Measurements from ENCODE around the gene EI24.
A peak's percentile ranks its signal among the peaks of the same experiment; 100 is the strongest.

The EI24 gene

GRCh38 chr11:125583496-125583895 is 14.2 kb downstream of the EI24 start:
- H3K4me2 ChIP-seq (ENCODE audit: low read length): no peak overlapping the region
- no peak overlapping the region for H3K18ac ChIP-seq (ENCODE audit: low read length)
- H3K9ac ChIP-seq (ENCODE audit: low read length): no peak overlapping the region
- WGBS (ENCODE audit: extremely low coverage, insufficient coverage, low lambda C conversion rate): no CpG with 5 or more reads among the region's 11 CpGs
- no peak overlapping the region for H4K8ac ChIP-seq (ENCODE audit: low read depth, low read length)
- H3K56ac ChIP-seq (ENCODE audit: low read length): no peak overlapping the region
- H3K4me1 ChIP-seq (ENCODE audit: control insufficient read depth, low read depth, low read length): no peaks in the 10 kb centered on the region
- no peak overlapping the region for H3K4ac ChIP-seq (ENCODE audit: low read depth, low read length)
- H3K27ac ChIP-seq (ENCODE audit: low read depth, low read length): no peak overlapping the region
- H2BK5ac ChIP-seq (ENCODE audit: low read length): no peak overlapping the region
- H4K5ac ChIP-seq (ENCODE audit: low read length): no peak overlapping the region
- no peak overlapping the region for H2BK120ac ChIP-seq (ENCODE audit: low read depth, low read length)
- H3K4me3 ChIP-seq (ENCODE audit: low read length): no peak overlapping the region
- no peaks in the 10 kb centered on the region for H3K79me1 ChIP-seq (ENCODE audit: low read length)
- H3K36me3 ChIP-seq (ENCODE audit: control insufficient read depth, insufficient read depth, low read length): peaks cover 10% of the 10 kb centered on the region
- DNase-seq: no peak
- no peak overlapping the region for H2BK15ac ChIP-seq (replicated peaks; ENCODE audit: low read depth)
- H3K23ac ChIP-seq (ENCODE audit: low read length): no peak overlapping the region
- H2AK5ac ChIP-seq (ENCODE audit: low read length): no peak overlapping the region
- H3K79me2 ChIP-seq (ENCODE audit: control insufficient read depth, insufficient read depth, low read length): no peaks in the 10 kb centered on the region
- H3K27me3 ChIP-seq (ENCODE audit: insufficient read depth, low read length, poor library complexity): no peaks in the 10 kb centered on the region

GRCh38 chr11:125585487-125585886 is 16.2 kb downstream of the EI24 start:
- no peaks in the 10 kb centered on the region for H3K79me2 ChIP-seq (ENCODE audit: control insufficient read depth, insufficient read depth, low read length)
- no peak overlapping the region for H4K8ac ChIP-seq (ENCODE audit: low read depth, low read length)
- H3K27me3 ChIP-seq (ENCODE audit: insufficient read depth, low read length, poor library complexity): no peaks in the 10 kb centered on the region
- no peaks in the 10 kb centered on the region for H3K79me1 ChIP-seq (ENCODE audit: low read length)
- no peak overlapping the region for H2AK5ac ChIP-seq (ENCODE audit: low read length)
- DNase-seq: no peak
- H3K4ac ChIP-seq (ENCODE audit: low read depth, low read length): no peak overlapping the region
- WGBS (ENCODE audit: extremely low coverage, insufficient coverage, low lambda C conversion rate): 100% methylated on average over 1 of the region's 1 CpG
- no peak overlapping the region for H2BK5ac ChIP-seq (ENCODE audit: low read length)
- H3K4me1 ChIP-seq (ENCODE audit: control insufficient read depth, low read depth, low read length): no peaks in the 10 kb centered on the region
- H3K18ac ChIP-seq (ENCODE audit: low read length): no peak overlapping the region
- no peak overlapping the region for H3K9ac ChIP-seq (ENCODE audit: low read length)
- H2BK120ac ChIP-seq (ENCODE audit: low read depth, low read length): no peak overlapping the region
- no peak overlapping the region for H4K5ac ChIP-seq (ENCODE audit: low read length)
- no peak overlapping the region for H3K56ac ChIP-seq (ENCODE audit: low read length)
- peaks cover 1% of the 10 kb centered on the region for H3K36me3 ChIP-seq (ENCODE audit: control insufficient read depth, insufficient read depth, low read length)
- no peak overlapping the region for H3K23ac ChIP-seq (ENCODE audit: low read length)
- no peak overlapping the region for H3K27ac ChIP-seq (ENCODE audit: low read depth, low read length)
- H2BK15ac ChIP-seq (replicated peaks; ENCODE audit: low read depth): no peak overlapping the region
- no peak overlapping the region for H3K4me3 ChIP-seq (ENCODE audit: low read length)
- no peak overlapping the region for H3K4me2 ChIP-seq (ENCODE audit: low read length)

GRCh38 chr11:125586623-125587022 is 17.3 kb downstream of the EI24 start:
- Histone ChIP-seq H2AK5ac (ENCODE audit: low read length) (no peak overlapping the region), H2BK120ac (ENCODE audit: low read depth, low read length) (no peak overlapping the region), H3K27me3 (ENCODE audit: insufficient read depth, low read length, poor library complexity) (no peaks in the 10 kb centered on the region), H3K36me3 (ENCODE audit: control insufficient read depth, insufficient read depth, low read length) (peaks cover 1% of the 10 kb centered on the region), H3K56ac (ENCODE audit: low read length) (no peak overlapping the region), H3K4me3 (ENCODE audit: low read length) (no peak overlapping the region), H4K5ac (ENCODE audit: low read length) (no peak overlapping the region), H4K8ac (ENCODE audit: low read depth, low read length) (no peak overlapping the region), H3K4me1 (ENCODE audit: control insufficient read depth, low read depth, low read length) (peaks cover 2% of the 10 kb centered on the region), H3K27ac (ENCODE audit: low read depth, low read length) (no peak overlapping the region), H2BK15ac (replicated peaks; ENCODE audit: low read depth) (no peak overlapping the region), H3K23ac (ENCODE audit: low read length) (no peak overlapping the region), H3K9ac (ENCODE audit: low read length) (no peak overlapping the region), H3K79me1 (ENCODE audit: low read length) (peaks cover 1% of the 10 kb centered on the region), H3K4me2 (ENCODE audit: low read length) (no peak overlapping the region), H3K18ac (ENCODE audit: low read length) (no peak overlapping the region), H3K79me2 (ENCODE audit: control insufficient read depth, insufficient read depth, low read length) (no peaks in the 10 kb centered on the region), H2BK5ac (ENCODE audit: low read length) (no peak overlapping the region), H3K4ac (ENCODE audit: low read depth, low read length) (no peak overlapping the region)
- no peak for DNase-seq
- no CpG with 5 or more reads among the region's 3 CpGs for WGBS (ENCODE audit: extremely low coverage, insufficient coverage, low lambda C conversion rate)

- H2BK120ac ChIP-seq (ENCODE audit: low read depth, low read length): no peak overlapping the region
- H2BK15ac ChIP-seq (replicated peaks; ENCODE audit: low read depth): no peak overlapping the region
- H3K4ac ChIP-seq (ENCODE audit: low read depth, low read length): no peak overlapping the region
- no peak for DNase-seq
- H3K56ac ChIP-seq (ENCODE audit: low read length): no peak overlapping the region
- H3K36me3 ChIP-seq (ENCODE audit: control insufficient read depth, insufficient read depth, low read length): peaks cover 1% of the 10 kb centered on the region
- H3K4me2 ChIP-seq (ENCODE audit: low read length): no peak overlapping the region
- H3K79me1 ChIP-seq (ENCODE audit: low read length): peaks cover 3% of the 10 kb centered on the region
- no peak overlapping the region for H2BK5ac ChIP-seq (ENCODE audit: low read length)
- H3K79me2 ChIP-seq (ENCODE audit: control insufficient read depth, insufficient read depth, low read length): no peaks in the 10 kb centered on the region
- H3K4me3 ChIP-seq (ENCODE audit: low read length): no peak overlapping the region
- H3K27ac ChIP-seq (ENCODE audit: low read depth, low read length): no peak overlapping the region
- H4K8ac ChIP-seq (ENCODE audit: low read depth, low read length): no peak overlapping the region
- no peaks in the 10 kb centered on the region for H3K27me3 ChIP-seq (ENCODE audit: insufficient read depth, low read length, poor library complexity)
- no peak overlapping the region for H3K23ac ChIP-seq (ENCODE audit: low read length)
- H4K5ac ChIP-seq (ENCODE audit: low read length): no peak overlapping the region
- WGBS (ENCODE audit: extremely low coverage, insufficient coverage, low lambda C conversion rate): no CpG with 5 or more reads among the region's 1 CpG
- H3K4me1 ChIP-seq (ENCODE audit: control insufficient read depth, low read depth, low read length): peaks cover 2% of the 10 kb centered on the region
- H3K9ac ChIP-seq (ENCODE audit: low read length): no peak overlapping the region
- no peak overlapping the region for H2AK5ac ChIP-seq (ENCODE audit: low read length)
- H3K18ac ChIP-seq (ENCODE audit: low read length): no peak overlapping the region
Measured at GRCh38 chr11:125587480-125587879, 18.2 kb downstream of the EI24 start.

- Histone ChIP-seq H4K5ac (ENCODE audit: low read length) (no peak overlapping the region), H2BK15ac (replicated peaks; ENCODE audit: low read depth) (no peak overlapping the region), H3K36me3 (ENCODE audit: control insufficient read depth, insufficient read depth, low read length) (peaks cover 1% of the 10 kb centered on the region), H3K56ac (ENCODE audit: low read length) (no peak overlapping the region), H3K27ac (ENCODE audit: low read depth, low read length) (no peak overlapping the region), H3K79me1 (ENCODE audit: low read length) (peaks cover 5% of the 10 kb centered on the region), H2BK120ac (ENCODE audit: low read depth, low read length) (no peak overlapping the region), H3K9ac (ENCODE audit: low read length) (no peak overlapping the region), H3K4ac (ENCODE audit: low read depth, low read length) (no peak overlapping the region), H3K4me2 (ENCODE audit: low read length) (no peak overlapping the region), H2AK5ac (ENCODE audit: low read length) (no peak overlapping the region), H4K8ac (ENCODE audit: low read depth, low read length) (no peak overlapping the region), H3K79me2 (ENCODE audit: control insufficient read depth, insufficient read depth, low read length) (peaks cover 6% of the 10 kb centered on the region), H3K23ac (ENCODE audit: low read length) (no peak overlapping the region), H3K4me3 (ENCODE audit: low read length) (no peak overlapping the region), H3K4me1 (ENCODE audit: control insufficient read depth, low read depth, low read length) (peaks cover 2% of the 10 kb centered on the region), H3K18ac (ENCODE audit: low read length) (no peak overlapping the region), H2BK5ac (ENCODE audit: low read length) (no peak overlapping the region), H3K27me3 (ENCODE audit: insufficient read depth, low read length, poor library complexity) (no peaks in the 10 kb centered on the region)
- no peak for DNase-seq
- no CpG with 5 or more reads among the region's 3 CpGs for WGBS (ENCODE audit: extremely low coverage, insufficient coverage, low lambda C conversion rate)
Measured at GRCh38 chr11:125588505-125588904, 19.2 kb downstream of the EI24 start.

- Histone ChIP-seq H2BK120ac (ENCODE audit: low read depth, low read length) (no peak overlapping the region), H2BK15ac (replicated peaks; ENCODE audit: low read depth) (no peak overlapping the region), H4K8ac (ENCODE audit: low read depth, low read length) (no peak overlapping the region), H3K4ac (ENCODE audit: low read depth, low read length) (peak overlapping the region; percentile 88), H3K27me3 (ENCODE audit: insufficient read depth, low read length, poor library complexity) (no peaks in the 10 kb centered on the region), H3K79me1 (ENCODE audit: low read length) (peaks cover 6% of the 10 kb centered on the region), H3K79me2 (ENCODE audit: control insufficient read depth, insufficient read depth, low read length) (peaks cover 26% of the 10 kb centered on the region), H3K36me3 (ENCODE audit: control insufficient read depth, insufficient read depth, low read length) (no peaks in the 10 kb centered on the region), H2BK5ac (ENCODE audit: low read length) (peak overlapping the region; percentile 37), H4K5ac (ENCODE audit: low read length) (peak overlapping the region; percentile 41), H3K9ac (ENCODE audit: low read length) (peak overlapping the region; percentile 96), H3K4me2 (ENCODE audit: low read length) (peak overlapping the region; percentile 89), H3K56ac (ENCODE audit: low read length) (peak overlapping the region; percentile 95), H3K18ac (ENCODE audit: low read length) (no peak overlapping the region), H3K23ac (ENCODE audit: low read length) (peak overlapping the region; percentile 68), H3K4me3 (ENCODE audit: low read length) (peak overlapping the region; percentile 81), H3K4me1 (ENCODE audit: control insufficient read depth, low read depth, low read length) (peaks cover 2% of the 10 kb centered on the region), H2AK5ac (ENCODE audit: low read length) (no peak overlapping the region), H3K27ac (ENCODE audit: low read depth, low read length) (peak overlapping the region; percentile 13)
- DNase-seq: no peak
- no CpG with 5 or more reads among the region's 30 CpGs for WGBS (ENCODE audit: extremely low coverage, insufficient coverage, low lambda C conversion rate)
Measured at GRCh38 chr11:125591649-125592304, 22.5 kb downstream of the EI24 start.

Data from mesendoderm (in vitro differentiated cells).